Measurements from ENCODE around the gene SLX1A.
"Not testable (repeated sequence)": the region's sequence is repeated elsewhere in the genome, so short reads cannot be mapped to it uniquely, and the experiment has no call there.

GRCh38 chr16:30193615-30194014 is at the start of gene SLX1A, which contains the start of gene BOLA2B:
- TF ChIP-seq CTCF, POLR2A (IDR thresholded peaks at IDR 0.05): not testable (repeated sequence)

Data from esophagus squamous epithelium (tissue), 4 donors.